Muscle layer of duodenum (tissue), 2 donors: ENCODE data around the gene ZNF160.
"Not testable (repeated sequence)": the region's sequence is repeated elsewhere in the genome, so short reads cannot be mapped to it uniquely, and the experiment has no call there.

Experiments used
- H3K27ac ChIP-seq: one replicate; pipeline ENCODE4 v1.7.0; 2013; ENCODE audit warnings: mild to moderate bottlenecking, low read length
- H3K27me3 ChIP-seq: one replicate; pipeline ENCODE4 v1.7.0; 2013; ENCODE audit warnings: low read depth, mild to moderate bottlenecking, control low read depth, low read length
- H3K36me3 ChIP-seq, 2 donors: one replicate each; pipeline ENCODE4 v1.7.0; 2013; ENCODE audit warnings: low read length in 2 of 2, control low read depth in 1 of 2, mild to moderate bottlenecking in 1 of 2; ENCODE audit not compliant: insufficient read depth in 2 of 2, control insufficient read depth in 1 of 2
- H3K4me1 ChIP-seq, 2 donors: one replicate each; pipeline ENCODE4 v1.7.0; 2013; ENCODE audit warnings: low read length in 2 of 2, mild to moderate bottlenecking in 2 of 2, control low read depth in 1 of 2, moderate library complexity in 1 of 2; ENCODE audit not compliant: insufficient read depth in 2 of 2, control insufficient read depth in 1 of 2
- H3K4me3 ChIP-seq, 2 donors: one replicate each; pipeline ENCODE4 v1.7.0; 2013; ENCODE audit warnings: low read length in 2 of 2, low read depth in 1 of 2, mild to moderate bottlenecking in 1 of 2
- H3K9me3 ChIP-seq, 2 donors: one replicate each; pipeline ENCODE4 v1.7.0; 2013; ENCODE audit warnings: low read length in 2 of 2, control low read depth in 1 of 2, mild to moderate bottlenecking in 1 of 2; ENCODE audit not compliant: control insufficient read depth in 1 of 2
- donor health status: healthy.

The ZNF160 gene

GRCh38 chr19:53055117-53055516 is 48.1 kb downstream of the ZNF160 start:
- no peaks in the 10 kb centered on the region for H3K27me3 ChIP-seq
- peaks cover 0 to 10% of the 10 kb centered on the region in 2 donors for H3K9me3 ChIP-seq
- H3K27ac ChIP-seq = no peak overlapping the region
- peaks cover 0 to 7% of the 10 kb centered on the region in 2 donors for H3K4me1 ChIP-seq
- H3K4me3 ChIP-seq = no peak overlapping the region
- no peaks in the 10 kb centered on the region for H3K36me3 ChIP-seq

- Histone ChIP-seq H3K9me3 (peaks cover 7 to 11% of the 10 kb centered on the region in 2 donors), H3K36me3 (no peaks in the 10 kb centered on the region), H3K27me3 (no peaks in the 10 kb centered on the region)
These were observed 55.8 kb downstream of the ZNF160 start for GRCh38 chr19:53047379-53047778.

GRCh38 chr19:53045536-53045935 is 57.7 kb downstream of the ZNF160 start:
- H3K9me3 ChIP-seq = peaks cover 7 to 9% of the 10 kb centered on the region in 2 donors

More at GRCh38 chr19:53047379-53047778, 55.8 kb downstream of the ZNF160 start:
- Histone ChIP-seq H3K4me1 (no peaks in the 10 kb centered on the region), H3K4me3 (no peak overlapping the region), H3K27ac (no peak overlapping the region)

GRCh38 chr19:53041366-53041765 is 61.9 kb downstream of the ZNF160 start:
- Histone ChIP-seq H3K27ac (no peak overlapping the region), H3K4me1 (no peaks in the 10 kb centered on the region), H3K36me3 (no peaks in the 10 kb centered on the region), H3K4me3 (no peak overlapping the region), H3K9me3 (peaks cover 16 to 19% of the 10 kb centered on the region in 2 donors), H3K27me3 (no peaks in the 10 kb centered on the region)

More at GRCh38 chr19:53045536-53045935, 57.7 kb downstream of the ZNF160 start:
- H3K36me3 ChIP-seq = no peaks in the 10 kb centered on the region
- H3K4me3 ChIP-seq = no peak overlapping the region
- no peak overlapping the region for H3K27ac ChIP-seq
- no peaks in the 10 kb centered on the region for H3K4me1 ChIP-seq
- no peaks in the 10 kb centered on the region for H3K27me3 ChIP-seq

- Histone ChIP-seq H3K9me3 (peaks cover 16 to 21% of the 10 kb centered on the region in 2 donors), H3K27ac (no peak overlapping the region), H3K36me3 (no peaks in the 10 kb centered on the region), H3K4me1 (no peaks in the 10 kb centered on the region), H3K4me3 (peak overlapping the region; percentile 19 to 54), H3K27me3 (no peaks in the 10 kb centered on the region)
These were observed 65.8 kb downstream of the ZNF160 start for GRCh38 chr19:53037101-53038097.

- no peak overlapping the region for H3K4me3 ChIP-seq
- no peak overlapping the region for H3K27ac ChIP-seq
- H3K9me3 ChIP-seq = peaks cover 19 to 23% of the 10 kb centered on the region in 2 donors
- no peaks in the 10 kb centered on the region for H3K4me1 ChIP-seq
- no peaks in the 10 kb centered on the region for H3K27me3 ChIP-seq
- H3K36me3 ChIP-seq = no peaks in the 10 kb centered on the region
These were observed 68.1 kb downstream of the ZNF160 start for GRCh38 chr19:53034948-53035675.

GRCh38 chr19:53034054-53034453 is 69.2 kb downstream of the ZNF160 start:
- Histone ChIP-seq H3K4me3 (no peak overlapping the region), H3K4me1 (no peaks in the 10 kb centered on the region), H3K27ac (no peak overlapping the region), H3K9me3 (peaks cover 16 to 19% of the 10 kb centered on the region in 2 donors), H3K36me3 (no peaks in the 10 kb centered on the region), H3K27me3 (no peaks in the 10 kb centered on the region)

- H3K36me3 ChIP-seq, H3K4me1 ChIP-seq, H3K27ac ChIP-seq, H3K4me3 ChIP-seq, H3K9me3 ChIP-seq, H3K27me3 ChIP-seq: not testable (repeated sequence)
These were observed 74.9 kb downstream of the ZNF160 start for GRCh38 chr19:53028306-53028705.

- no peaks in the 10 kb centered on the region for H3K36me3 ChIP-seq
- H3K9me3 ChIP-seq = no peaks in the 10 kb centered on the region
- no peaks in the 10 kb centered on the region for H3K27me3 ChIP-seq
- H3K27ac ChIP-seq = no peak overlapping the region
- H3K4me3 ChIP-seq = no peak overlapping the region
- H3K4me1 ChIP-seq = no peaks in the 10 kb centered on the region
These were observed 83.5 kb downstream of the ZNF160 start for GRCh38 chr19:53019684-53020083.
